HG03571 (cell line): ENCODE data around the gene RINT1.
"Not testable (repeated sequence)": the region's sequence is repeated elsewhere in the genome, so short reads cannot be mapped to it uniquely, and the experiment has no call there.

Source experiments
- ATAC-seq: cut with Tn5 transposase; IDR thresholded peaks from one replicate; pipeline ENCODE4 v1.9.1; 2021; ENCODE audit not compliant: unreplicated experiment

The RINT1 gene

GRCh38 chr7:105596866-105597265 is 64.9 kb downstream of the RINT1 start:
- no peak for ATAC-seq

GRCh38 chr7:105599080-105599479 is 67.1 kb downstream of the RINT1 start:
- not testable (repeated sequence) for ATAC-seq

GRCh38 chr7:105599551-105599950 is 67.5 kb downstream of the RINT1 start:
- no peak for ATAC-seq

- no peak for ATAC-seq
These were observed 68.9 kb downstream of the RINT1 start for GRCh38 chr7:105600720-105601550.

GRCh38 chr7:105602325-105603305 is 70.6 kb downstream of the RINT1 start:
- no peak for ATAC-seq

- ATAC-seq: no peak
These were observed 78.3 kb downstream of the RINT1 start for GRCh38 chr7:105610165-105610930.

- ATAC-seq: no peak
These were observed 80.1 kb downstream of the RINT1 start for GRCh38 chr7:105611856-105612775.

DNA sequence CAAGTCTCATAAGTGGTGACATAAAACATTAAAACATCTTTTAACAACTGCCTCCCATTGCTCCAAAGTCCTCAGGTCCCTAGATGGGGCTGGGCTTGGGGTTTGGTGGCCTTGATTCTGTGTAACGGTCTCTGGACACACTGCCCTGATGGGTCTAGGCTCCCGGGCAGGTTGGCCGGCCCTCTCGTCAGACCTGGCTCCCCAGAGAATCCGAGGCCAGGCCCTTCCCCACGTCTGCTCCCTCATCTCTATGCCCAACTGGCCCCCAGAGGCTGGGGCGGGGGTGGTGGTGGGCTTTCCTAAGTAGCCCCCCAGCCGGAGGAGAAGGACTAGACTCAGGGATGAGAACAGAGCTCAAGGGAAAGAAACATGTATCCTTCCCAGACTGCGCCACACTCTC is 80.8 kb downstream of the RINT1 start:
- ATAC-seq: no peak

DNA sequence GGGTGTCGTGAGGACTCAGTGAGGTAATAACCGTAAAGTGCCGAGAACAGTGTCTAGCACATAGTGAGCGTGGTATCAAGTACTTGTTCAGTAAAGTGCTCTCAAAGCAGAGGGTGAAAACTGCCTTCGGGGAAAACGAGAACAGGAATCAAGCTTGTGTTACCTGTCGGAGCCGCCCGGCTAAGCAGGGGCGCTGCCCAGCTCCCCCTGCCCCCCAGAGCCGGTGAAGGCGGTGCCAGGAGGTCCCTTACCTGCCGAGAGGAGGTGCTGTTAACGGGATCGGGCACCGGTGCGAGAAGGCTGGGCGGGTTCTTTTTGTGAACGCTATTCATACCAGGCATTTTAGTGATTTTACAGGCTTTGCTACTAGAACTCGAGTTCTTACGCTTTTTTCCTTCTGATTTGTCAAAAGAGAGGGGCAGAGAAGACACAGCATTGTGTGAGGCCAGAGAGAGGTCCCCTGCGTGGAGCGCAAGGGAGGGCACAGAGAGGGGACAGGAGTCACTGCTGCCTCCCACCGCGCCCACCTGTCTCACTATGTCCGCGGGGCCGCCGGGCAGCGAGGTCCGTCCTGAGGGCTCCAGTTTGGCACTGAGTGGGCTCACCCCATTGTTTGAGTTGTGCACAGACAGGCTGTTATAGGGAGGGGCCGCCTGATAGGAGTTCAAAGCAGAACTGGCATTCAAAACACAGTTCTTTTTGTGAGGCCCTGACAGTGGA is 81.8 kb downstream of the RINT1 start:
- ATAC-seq: no peak

GRCh38 chr7:105614341-105614840 is 82.4 kb downstream of the RINT1 start:
- ATAC-seq: no peak
